CD4-positive, alpha-beta T cell treated with Interleukin-6 at 100 ng/mL for 8 hours (primary cell): Measurements from ENCODE around the gene CEP104.

Source experiments
- DNase-seq: peaks from one replicate; pipeline ENCODE4 v3.0.0-alpha.2; 2020; ENCODE audit warnings: mixed read lengths, low spot score

Gene CEP104

DNA sequence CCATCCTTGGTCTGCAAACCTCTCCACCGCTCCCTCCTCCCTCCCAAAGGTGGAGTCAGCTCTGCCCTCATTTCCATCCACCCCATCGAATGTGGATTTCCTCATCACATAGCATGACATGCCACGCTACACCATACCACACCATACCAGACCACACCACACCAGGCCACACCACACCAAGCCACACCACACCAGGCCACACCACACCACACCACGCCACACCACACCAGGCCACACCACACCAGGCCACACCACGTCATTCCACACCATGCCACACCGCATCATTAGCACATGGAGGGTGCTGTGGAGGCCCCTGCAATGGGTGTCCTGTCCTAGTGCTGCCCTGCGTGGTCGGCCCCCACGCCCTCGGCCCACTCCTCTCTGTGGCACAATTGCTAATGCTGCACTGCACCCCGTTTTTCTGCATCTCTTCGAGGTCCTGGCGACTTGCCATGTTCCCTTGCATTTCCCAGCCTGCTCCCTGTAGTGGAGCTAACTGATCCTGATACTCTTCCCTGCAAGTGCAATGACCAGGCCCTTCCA lies 11.5 kb upstream of the CEP104 start:
- no peak for DNase-seq

DNA sequence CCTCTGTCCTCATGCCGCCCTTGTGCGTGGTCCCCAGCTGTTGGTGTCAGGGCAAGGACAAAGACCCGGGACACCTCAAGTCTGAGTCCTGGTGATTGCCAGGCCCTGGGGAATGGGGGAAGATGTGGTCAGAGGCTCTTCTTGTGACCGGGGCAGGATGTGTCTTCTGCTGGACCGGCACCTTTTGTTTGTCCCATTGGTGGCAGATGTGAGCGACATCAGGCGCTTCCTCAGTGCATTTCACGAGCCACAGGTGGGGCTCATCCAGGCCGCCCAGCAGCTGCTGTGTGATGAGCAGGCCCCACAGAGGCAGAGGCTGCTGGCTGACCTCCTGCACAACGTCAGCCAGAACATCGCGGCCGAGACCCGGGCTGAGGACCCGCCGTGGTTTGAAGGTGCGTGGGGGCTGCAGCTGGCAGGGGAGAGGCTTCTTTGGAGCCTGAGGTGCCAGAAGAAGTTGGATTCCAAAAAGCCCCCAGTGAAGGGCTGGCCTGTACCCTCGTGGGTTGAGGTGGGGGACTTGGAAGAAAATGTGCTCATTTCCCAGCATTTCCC lies 8.7 kb upstream of the CEP104 start:
- DNase-seq = no peak

DNA sequence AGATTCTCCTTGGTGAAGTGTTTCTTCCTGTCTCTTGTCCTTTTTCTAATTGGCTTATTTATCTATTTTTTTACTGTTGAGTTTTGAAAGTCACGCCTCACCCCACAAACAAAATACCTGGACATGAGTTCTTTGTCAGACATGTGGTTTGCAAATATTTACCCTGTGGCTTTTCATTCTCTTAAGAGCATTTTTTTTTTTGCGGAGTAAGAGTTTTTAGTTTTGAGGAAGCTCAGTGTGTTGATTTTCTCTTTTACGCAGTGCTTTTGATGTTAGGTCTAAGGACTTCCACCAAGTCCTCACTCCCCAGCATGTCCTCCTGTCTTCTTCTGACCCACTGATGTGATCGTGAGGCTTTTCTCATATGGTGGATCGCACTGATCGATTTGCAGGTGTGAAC lies 7.9 kb upstream of the CEP104 start:
- no peak for DNase-seq

DNA sequence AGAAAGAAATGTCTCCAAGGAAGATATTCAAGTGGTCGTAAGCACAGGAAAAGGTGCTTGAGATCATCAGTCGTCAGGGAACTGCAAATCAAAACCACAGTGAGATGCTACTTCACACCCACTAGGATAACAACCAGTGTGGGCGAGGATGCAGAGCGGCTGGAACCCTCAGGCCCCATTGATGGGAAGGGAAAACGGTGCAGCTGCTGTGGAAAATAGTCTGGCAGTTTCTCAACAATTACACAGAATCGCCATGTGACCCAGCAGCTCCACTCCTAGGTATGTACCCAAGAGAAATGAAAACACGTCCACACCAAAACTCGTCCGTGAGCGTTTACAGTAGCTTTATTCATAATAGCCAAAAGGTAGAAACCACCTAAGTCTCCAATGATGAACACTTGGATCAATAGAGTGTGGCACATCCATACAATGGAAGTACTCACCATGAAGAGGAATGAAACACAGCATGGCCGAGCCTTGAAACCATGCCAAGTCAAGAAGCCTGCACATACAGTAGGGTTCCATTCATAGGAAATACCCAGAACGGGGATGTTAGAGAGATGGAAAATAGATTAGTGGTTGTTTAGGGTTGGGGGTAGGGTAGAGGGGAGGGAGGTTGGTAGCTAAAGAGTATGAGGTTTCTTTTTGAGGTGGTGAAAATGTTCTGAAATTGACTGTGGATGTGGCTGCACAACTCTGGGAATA lies 6.4 kb upstream of the CEP104 start:
- DNase-seq = no peak

DNA sequence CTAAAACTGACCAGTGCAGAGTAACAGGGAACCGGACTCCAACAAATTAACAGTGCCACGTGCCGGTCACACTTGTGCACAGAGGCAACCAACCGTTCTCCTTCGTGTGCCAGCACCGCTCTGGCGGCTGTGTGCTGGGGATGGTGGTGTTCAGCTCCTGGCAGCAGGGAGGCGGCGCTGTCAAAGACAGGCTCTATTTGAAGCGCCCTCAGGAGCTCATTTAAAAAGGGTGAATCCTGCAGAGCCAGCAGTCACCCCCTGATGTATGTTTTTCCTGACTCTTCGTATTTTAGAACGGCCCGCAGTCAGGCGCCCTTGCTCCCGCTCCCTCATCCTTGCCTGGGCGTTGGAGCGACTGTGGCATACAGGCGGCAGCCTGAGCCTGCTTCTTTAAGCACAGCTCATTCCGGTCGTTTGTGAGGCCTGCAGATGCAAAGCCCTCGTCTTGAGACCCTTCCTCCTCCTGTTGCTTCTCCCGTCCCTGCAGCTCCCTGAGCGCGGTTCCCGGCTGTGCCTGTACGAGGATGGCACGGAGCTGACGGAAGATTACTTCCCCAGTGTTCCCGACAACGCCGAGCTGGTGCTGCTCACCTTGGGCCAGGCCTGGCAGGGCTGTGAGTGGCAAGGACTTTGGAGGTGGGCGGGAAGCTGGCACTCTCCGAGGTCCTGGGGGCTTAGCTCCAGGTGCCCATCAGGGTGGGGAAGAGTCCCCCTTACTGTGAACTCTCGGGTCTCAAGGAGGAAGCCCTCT lies 1.4 kb upstream of the CEP104 start:
- no peak for DNase-seq

DNA sequence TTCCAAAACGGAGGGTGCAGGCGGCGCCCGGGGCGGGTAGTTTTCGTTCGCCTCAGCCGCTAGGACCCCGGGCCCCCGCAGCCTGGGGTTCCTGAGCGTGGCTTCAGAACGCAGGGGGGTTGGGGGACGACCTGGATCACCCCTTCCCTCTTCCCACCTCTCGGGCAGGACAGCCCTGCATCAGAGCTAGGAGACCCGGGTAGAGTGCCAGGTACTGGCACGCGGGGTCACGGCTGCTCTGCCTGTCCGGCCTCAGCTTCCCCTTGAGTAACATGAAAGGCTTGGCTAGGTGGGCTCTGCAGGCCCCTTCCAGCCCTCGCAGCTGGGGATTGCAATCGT lies 749 bp upstream of the CEP104 start:
- DNase-seq = no peak

DNA sequence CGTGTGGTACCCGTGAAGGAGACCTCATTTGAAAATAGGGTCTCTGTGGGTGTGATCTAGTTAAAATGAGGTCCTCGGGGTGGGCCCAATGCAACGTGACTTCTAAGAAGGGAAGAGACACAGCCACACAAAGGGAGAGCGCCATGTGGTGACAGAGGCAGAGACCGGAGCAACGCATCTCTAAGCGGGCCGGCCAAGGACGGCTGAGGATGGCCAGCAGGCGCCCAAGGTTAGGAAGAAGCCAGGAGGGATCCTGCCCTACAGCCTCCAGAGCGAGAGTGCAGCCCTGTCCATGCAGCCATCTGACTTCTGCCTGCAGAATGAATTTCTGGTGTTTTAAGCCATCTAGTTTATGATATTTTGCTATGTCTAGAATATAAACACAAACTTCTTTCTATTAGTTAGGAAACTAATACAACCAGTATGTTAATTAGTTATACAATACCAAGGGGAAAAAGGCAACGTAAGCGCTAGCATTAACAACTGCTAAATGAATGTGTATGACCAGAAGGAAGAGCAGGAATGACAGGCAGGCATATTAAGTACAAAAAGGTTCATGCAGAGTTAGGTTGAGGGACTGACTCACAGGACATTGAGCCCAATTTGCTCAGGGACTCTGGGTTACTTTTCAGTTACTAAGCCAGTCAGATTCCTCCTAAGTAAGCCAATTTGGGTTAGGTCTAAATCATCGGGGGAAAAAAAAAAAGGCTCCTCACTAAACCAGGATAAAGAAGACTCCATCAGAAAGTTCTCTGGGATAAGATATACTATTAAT lies 4.1 kb downstream of the CEP104 start:
- no peak for DNase-seq

DNA sequence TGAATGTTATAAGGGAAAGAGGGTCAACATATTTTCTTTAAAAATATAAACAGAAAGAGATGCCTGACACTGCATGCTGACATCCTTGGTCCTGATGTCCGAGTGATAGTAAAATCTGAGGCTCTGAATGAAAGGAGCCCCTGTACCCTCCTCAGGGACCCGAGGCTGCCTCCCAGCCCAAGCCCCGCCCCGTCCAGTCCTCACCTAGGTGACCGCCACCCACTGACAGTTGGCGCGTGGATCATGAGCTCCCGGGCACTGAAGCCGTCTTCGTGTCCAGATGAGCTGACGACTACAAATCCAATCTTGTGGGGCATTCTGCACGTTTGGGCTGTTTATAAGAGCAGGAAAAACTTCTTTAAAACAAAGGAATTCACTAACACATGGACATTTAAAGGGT lies 4.9 kb downstream of the CEP104 start:
- DNase-seq = no peak

DNA sequence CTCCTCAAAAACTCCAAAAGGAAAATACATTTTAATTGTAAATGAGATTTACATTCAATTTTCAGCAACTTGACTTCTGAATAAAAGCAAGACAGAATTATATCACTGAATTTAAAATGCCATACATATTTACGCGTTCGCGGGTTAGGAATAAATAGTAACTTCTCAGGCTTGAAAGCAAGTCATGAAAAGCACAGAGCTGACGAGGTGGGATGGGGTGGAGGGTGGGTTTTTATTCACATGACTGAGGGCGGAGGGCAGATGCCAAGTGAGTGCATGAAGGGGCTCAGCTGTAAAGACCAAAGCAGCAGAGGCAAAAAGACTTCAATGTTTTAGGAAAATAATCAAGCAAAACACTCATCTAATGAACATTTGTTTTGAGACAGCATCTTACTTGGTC lies 5.7 kb downstream of the CEP104 start:
- no peak for DNase-seq

DNA sequence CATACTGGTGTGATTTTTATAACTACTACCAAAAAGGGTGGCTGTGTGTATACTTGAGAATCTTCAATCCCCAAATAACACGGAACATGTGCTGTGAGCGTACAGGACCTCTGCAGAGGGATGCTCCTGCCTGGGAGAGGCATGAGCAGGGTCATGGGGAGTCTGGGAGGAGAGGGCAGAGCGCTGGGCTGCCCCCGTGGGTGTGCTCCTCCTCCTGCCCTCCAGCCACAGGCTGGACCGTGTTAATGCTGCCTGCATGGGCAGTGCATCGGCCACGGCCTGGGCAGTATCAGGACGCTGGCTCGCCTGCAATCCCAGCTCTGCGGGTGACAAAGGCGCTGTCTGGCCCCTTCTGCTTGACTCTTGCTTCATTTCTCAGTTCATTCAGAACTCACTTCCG lies 6.2 kb downstream of the CEP104 start:
- no peak for DNase-seq

DNA sequence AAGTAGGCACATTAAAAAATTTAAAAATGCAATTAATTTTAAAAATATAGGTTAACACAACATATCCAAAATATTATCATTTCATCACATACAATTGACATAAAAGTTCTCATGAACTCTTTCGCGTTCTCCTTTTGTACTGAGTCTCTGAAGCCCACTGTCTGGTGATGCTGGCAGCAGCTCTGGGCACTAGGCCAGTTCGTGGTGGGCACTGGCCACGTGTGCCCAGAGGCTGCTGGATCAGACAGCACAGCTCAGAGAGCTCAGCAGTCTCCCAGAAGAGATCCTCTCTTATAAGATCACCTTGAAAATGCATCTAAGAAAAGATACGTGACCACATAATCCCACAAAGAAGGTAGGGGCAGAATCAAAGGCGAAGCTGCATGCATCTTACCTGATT lies 9.9 kb downstream of the CEP104 start:
- no peak for DNase-seq

DNA sequence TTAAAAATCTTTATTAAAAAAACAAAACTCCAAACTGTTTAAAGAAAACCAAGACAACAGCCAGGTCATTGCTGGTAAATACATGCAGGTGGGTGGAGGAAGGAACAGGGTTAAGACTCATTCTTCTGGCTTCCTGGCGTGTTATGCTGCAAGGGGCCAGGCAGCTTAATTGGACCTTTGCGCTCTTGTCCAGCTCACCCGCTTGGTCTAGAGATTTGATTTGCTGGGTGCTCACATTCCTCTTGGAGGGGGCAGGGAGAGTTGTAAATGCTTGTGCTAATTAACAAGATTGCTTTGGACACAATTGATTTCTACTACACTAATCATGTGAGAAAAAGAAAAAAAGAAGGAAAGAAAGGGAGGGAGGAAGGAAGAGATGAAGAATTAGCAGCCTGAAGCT lies 10.5 kb downstream of the CEP104 start:
- DNase-seq = no peak

DNA sequence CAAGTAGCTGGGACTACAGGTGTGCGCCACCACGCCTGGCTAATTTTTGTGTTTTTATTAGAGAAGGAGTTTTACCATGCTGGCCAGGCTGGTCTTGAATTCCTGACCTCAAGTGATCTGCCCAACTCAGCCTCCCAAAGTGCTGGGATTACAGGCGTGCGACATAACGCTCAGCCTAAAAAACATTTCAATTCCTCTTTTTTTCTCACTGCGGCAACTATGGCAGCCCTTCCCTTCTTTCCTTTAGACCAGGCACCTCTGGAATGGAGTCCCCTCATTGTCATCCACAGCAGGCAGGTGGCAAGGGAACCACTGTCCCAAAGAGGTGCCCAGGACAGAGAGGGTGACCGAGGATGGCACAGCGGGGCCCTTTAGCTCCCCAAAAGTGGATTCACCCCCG lies 14.1 kb downstream of the CEP104 start:
- DNase-seq = no peak

DNA sequence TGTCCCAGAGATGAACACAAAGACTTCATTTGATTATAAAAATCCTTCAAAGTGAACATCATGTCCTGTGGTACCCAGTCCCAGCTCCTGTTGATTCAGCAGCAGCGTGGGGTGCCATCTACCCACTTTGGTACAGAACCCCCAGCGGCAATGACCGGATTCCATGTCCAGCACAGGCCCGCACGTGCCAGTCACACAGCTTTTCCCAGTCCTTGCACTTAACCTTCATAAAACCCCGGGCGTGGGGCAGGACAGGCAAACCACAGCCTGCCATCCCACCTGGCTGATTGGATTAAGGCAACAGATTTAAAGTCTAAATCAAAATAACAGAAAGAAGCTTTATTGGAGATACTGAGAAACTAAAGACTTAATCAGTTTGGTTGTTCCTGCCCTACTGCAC lies 15.5 kb downstream of the CEP104 start:
- DNase-seq = no peak

DNA sequence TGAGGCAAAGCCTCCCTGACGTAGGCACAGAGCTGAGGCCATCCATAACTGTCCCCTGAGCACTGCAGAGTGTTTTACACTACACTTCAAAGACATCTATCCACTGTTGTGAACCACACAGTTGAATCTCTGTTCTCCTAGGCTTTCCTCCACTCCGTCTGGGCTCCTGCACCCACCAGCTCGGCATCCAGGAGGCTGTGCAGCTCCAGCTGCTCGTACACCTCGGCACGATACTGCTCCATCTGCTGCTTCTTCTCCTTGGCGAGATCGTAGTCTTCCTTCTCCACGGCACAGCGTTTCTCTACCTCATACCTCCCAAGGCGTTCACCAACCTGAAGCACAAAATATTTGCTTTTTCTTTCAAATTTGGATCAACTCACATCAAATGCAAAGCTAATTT lies 18.2 kb downstream of the CEP104 start:
- DNase-seq = no peak

DNA sequence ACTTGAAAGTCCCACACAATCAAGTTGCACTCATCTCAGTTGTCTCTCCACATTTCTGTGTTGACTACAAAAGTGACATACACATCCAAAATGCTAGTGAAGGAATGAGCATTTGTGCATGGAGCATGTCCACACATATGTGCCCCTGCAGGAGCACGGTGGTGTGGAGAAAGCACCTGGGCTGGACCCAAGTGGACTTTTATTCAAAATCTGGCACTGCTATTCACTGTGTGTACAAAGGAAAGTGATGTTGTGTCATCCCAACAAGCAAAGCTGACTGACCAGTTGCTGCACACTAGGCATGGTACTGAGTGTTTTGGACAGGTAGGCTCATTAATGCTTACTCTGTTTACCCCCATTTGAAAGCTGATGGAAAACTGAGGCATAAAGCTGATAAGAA lies 19.3 kb downstream of the CEP104 start:
- no peak for DNase-seq

DNA sequence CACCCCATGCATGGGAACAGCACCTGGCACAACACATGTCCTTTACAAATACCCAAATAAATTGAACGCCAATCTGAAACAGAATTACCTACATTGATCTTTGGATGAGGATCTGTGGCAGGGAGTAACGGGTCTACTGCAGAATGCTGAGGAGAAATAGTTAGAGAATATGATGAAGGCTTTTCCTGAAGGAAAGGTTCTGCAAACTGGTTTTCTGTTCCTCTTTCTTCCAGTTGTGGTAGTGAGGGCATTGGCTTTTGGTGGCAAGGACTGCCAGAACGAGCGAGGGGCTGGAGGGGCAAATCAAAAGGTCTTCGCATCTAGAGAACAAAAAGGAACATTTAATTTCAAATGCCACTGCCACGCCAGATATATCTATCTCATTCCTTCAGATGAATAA lies 19.8 kb downstream of the CEP104 start:
- DNase-seq = no peak

DNA sequence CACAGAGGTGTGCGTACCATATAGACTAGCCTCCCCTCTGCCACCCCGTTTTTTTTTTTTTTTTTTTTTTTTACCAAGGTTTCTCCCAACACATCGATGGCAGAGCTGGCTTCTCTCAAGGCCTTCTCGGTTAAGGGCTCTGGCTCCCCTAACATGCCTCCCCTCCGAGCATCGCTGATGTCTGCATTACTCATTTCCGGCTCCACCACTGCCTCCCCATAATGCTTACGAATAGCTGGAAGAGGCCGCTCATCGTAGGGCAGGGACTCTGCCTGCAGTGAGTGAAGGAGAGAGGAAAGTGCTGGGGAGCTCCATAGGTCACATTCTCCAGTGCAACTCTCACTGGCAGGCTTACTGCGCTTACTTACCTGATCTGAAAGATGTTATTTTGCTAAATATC lies 20.6 kb downstream of the CEP104 start:
- no peak for DNase-seq

DNA sequence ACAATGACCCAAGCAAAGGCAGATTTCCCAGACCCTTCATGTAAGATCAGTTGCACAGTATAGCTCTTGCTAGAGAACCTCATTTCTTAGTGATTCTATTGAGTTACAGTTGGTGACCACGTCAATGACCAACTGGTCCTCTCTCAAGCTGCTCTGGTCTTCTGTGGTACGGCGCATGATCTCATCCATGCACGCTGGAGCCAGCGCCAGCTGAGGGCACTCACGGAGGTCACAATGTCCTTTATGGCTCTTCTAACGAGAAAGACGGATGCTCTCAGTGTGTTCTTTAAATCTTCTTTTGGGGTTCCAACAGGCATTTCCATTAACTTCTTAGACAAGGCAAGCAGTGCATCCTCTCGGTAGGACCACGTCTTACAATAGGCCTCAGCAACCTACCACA lies 22.3 kb downstream of the CEP104 start:
- DNase-seq = no peak

DNA sequence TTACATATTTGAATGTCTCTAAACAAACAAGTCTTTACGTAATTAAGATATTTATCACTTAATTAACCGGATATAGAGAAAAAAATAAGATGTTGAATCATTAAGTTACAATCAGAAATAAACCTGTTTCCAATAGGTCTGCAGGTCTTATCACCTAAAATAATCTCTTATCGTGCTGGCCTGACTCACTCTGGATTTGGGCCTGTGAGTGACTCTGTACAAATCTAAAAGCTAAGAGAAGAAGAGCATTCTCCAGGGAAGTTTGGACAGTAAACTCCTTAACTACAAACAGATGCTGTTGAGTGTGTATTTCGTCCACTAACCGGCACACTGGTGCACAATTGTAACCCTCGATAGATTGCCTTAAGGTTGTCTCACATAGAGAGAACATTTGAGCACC lies 25.3 kb downstream of the CEP104 start:
- no peak for DNase-seq

DNA sequence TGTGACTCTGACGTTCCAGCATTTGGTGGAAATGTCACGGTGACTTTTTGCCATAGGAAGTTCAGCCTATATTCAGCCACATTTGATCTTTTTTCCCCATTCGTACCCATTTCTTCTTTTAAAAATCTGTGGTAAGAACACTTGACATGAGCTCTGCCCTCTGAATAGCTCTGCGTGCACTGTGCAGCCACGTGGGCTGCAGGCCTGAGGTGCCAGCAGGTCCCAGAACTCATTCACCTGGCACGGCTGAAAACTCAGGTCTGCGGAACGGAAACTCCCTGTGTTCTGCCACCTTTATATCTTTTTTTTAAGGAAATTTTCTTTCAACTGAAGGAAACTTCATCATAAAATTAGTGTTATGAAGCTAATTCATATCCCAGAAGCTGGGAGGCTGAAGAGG lies 28.6 kb downstream of the CEP104 start:
- DNase-seq = no peak

DNA sequence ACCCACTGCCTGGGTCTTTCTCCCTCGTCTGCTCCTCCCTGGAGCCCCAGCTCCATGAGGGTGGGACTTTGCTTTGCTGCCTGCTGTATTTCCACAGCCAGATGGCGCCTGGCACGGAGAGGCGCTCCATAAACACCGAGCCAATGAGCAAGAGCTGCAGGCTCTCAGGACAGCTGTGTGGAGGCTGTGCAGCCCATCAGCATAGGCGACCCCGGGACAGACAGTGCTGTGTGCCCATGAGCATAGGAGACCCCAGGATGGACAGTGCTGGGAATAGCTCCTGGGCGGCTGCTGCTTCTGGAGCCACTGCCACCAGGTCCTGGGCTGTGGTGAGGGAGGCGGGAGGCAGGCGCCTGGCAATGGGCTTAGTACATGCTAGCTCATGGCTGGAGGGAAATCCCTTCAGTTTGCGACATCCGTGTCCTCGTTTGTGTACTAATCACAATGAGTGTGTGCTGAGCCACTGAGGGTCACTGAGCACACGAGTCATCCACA lies 29.2 kb downstream of the CEP104 start:
- DNase-seq = no peak

DNA sequence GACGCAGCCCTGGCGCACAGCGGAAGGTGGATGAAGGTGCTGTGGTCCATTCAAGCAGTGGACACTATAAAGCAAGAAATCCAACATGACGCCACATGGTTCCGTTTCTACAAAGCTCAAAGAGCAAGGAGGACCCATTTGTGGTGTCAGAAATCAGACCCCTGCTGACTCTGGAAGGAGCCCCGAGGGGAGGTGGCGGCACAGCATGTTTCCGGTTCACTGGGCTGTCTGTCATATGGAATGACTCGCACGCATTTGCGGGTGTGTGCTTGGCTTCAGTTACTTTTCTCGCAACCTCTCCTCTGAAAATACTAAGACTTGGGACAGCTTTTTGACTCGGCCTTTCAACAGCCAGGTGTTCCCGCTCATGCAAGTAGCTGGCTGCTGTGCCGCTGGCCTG lies 31.7 kb downstream of the CEP104 start:
- DNase-seq = no peak
